ENCODE data around the gene FBN1.

GRCh38 chr15:48627260-48627940 lies 18.1 kb downstream of the FBN1 start:
- TF ChIP-seq CTCF (IDR thresholded peaks at IDR 0.05) (no peak), POLR2A (IDR thresholded peaks at IDR 0.05) (no peak), POLR2AphosphoS5 (IDR thresholded peaks at IDR 0.05) (no peak)

All from sigmoid colon (tissue), 4 donors.